GM15510 (cell line): ENCODE data around the gene ZNF581.

Experiments used
- POLR2A ChIP-seq: IDR thresholded peaks from 3 replicates; pipeline ENCODE4 v1.6.1; 2011; ENCODE audit warnings: borderline replicate concordance; ENCODE audit not compliant: insufficient read length; ENCODE audit errors: extremely low read depth

ZNF581 gene

DNA sequence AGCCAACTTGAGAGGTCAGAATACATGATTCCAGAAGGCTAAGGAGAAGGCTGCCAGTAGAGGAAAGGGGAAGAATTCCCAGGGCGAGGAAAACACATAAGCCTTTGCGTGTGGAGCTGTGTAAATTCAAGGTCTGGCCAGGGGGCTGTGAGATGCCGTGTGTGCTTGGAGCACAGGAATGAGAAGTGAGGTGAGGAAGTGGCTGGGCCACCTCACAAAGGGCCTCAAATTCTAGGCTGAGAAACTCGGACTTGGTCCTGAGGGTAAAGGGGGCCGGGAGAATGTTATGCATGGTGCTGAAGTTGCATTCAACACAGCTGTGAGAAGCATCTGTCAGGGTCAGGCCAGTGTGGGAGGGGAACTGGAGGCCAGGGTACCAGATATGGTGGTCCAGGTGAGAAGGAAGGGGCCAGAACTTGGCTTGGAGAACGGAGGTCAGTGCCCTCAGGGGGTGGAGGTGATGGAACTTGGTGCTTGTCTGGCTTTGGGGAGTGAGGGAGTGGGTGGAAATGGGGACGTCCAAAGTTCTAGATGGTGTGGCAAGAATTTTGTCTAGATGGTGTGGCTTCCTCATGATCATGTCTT is 7.5 kb upstream of the ZNF581 start:
- no peak for TF ChIP-seq POLR2A

DNA sequence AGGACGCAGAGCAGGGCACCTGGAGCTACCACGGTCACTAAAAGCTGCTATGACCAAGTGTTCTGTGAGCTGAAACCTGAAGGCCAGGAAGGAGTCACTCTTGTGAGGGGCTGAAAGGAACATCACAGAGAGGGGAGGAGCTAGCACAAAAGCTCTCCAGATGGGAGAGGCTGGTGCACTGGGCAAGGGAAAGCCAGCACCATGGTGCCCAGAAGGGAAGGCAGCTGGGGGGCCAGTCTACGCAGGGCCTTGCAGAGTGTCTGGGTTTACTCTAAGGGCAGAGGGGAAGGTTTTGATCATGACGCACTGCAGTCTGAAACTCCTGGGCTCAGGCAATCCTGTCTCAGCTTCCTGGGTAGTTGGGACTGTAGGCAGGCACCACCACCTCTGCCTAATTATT is 6.7 kb upstream of the ZNF581 start:
- TF ChIP-seq POLR2A, result no peak

DNA sequence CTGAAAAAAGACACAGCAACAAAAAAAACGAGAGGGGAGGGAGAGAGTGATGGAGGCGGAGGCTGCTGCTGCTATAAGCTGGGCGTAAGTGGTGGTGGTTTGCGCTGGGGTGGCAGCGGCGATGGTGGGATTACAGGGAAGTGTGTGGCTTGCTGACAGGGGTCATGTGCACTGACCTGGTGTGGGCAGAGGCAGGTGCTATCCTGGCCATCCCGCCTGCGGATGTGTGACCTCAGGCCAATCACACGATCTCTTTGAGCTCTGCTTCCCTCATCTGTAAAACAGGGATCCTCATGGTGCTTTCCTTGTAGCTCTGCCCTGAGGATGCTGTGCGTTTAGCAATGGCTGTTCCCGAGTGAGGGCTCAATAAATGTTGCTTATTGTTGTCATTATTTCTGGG is 5.9 kb upstream of the ZNF581 start:
- no peak for TF ChIP-seq POLR2A

DNA sequence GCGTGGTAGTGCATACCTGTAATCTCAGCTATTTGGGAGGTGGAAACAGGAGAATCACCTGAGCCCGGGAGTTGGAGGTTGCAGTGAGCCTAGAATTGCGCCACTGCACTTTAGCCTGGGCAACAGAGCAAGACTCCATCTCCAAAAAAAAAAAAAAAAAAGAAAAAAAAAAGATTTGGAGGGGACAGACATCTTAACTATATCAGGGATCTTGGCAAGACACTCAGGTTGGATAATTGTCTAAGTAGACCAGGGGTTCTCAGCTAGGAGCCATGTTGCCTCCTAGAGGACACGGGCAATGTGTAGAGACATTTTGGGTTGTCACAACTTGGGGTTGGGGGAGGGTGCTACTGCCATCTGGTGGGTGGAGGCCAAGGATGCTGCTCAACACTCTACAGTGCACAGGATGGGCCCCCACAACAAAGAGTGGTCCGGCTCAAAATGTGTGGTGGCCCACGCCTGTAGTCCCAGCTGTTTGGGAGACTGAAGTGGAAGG is 4.5 kb upstream of the ZNF581 start:
- no peak for TF ChIP-seq POLR2A

DNA sequence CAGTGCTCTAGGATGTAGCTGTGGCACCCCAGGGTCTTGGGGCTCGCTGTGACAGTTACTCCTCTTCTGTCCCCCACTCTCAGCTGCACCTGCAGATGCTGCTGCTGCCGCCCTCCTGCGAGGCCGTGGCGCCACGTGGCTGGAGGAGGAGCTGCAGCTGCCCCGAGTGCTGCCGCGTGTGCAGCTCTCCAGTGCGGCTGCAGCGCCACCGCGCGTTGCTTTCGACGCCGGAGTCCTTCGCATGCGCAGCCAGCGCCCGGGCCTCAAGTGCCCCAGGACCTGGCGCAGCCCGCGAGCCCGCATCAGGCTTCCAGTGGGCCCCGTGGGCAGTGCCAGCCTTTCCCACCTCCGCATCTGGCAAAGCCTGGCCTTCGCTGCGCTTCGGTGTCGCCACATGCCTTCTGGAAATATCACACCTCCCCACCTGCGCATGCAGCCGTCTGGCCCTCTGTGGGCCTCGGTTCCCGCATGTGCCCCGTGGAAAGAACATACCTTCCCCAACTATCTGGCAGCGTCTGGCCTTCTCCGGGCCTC is 3.3 kb upstream of the ZNF581 start:
- TF ChIP-seq POLR2A, result peak; percentile 42

DNA sequence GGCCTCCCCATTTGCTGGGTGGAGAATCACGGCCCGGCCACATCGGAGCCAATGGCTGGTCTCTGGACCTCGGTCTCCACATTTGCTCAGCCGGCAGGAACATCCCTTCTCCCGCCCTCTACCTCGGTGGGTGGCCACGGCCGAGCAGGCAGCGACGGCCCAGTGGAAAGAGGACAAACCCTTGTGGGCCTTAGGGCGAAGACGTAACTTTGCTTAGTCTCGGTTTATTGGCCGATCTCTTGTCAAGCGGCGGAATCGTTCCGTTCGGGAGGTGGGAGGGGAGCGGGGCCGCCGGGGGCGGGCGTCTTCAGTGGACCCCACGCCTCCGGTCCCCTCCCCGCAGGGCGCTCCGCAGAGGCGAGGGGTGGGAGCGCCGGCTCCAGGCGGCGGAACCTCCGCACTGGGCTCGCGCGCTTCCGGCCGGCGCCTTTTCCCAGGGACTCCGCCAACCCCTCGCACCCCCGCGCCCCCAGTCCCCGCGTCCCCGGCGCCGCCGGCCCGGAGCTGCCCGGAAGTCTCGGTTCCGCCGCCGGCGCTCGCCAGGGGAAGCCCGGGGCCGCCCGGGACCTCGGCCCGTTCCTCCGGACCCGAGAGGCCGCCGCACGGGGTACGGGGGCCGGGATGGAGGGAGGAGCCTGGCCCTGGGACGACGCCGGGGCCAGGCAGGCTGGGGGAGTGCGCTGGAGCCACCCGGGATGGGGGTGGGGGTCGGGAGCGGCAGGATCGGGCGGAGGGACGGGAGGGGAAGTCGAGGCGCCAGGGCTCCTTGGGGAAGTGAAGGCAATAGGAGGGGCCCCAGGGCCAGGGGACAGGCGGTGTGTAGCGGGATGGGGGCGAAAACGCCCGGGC is 2.6 kb upstream of the ZNF581 start, which contains the start of gene ZNF580:
Gene ZNF580 (plus strand): TSS at position 426 of the 849 bp plus-strand sequence. CDS start 1,507 bp downstream, outside the sequence.
- TF ChIP-seq POLR2A, result peak; percentile 48

DNA sequence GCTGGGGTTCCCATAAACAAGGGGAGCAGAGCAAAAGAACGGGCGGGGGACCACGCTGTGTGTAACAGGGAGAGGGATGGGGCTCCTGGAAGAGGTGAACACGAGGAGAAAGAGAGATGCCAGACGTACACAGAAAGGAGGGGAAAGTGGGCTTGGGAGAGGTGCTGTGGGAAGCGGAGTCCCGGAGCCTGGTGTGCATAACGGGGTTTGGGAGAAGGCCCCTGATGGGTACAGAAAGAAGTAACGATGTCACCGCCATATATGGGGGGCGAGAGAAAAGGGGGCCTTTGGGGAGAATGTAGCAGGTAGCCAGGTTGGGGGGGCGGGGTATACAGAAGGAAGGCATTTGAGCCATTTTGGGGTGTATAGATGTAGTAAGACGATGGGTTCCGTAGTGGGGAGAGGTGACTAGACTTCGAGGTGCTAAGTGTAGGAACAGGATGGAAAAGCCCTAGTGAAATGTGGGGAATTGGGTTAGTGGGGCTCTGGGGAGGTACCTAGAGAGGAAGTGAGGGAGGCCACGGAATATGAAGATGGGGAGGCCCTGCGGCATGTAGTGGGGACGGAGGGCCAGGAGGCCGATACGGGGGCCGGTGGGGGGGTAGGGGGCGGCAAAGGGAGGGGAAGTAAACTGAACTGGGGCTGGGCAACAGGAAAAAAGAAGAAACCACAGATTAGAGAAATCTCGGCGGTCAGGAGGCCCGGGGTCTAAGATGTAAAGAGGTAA is 1.9 kb upstream of the ZNF581 start:
- no peak for TF ChIP-seq POLR2A

DNA sequence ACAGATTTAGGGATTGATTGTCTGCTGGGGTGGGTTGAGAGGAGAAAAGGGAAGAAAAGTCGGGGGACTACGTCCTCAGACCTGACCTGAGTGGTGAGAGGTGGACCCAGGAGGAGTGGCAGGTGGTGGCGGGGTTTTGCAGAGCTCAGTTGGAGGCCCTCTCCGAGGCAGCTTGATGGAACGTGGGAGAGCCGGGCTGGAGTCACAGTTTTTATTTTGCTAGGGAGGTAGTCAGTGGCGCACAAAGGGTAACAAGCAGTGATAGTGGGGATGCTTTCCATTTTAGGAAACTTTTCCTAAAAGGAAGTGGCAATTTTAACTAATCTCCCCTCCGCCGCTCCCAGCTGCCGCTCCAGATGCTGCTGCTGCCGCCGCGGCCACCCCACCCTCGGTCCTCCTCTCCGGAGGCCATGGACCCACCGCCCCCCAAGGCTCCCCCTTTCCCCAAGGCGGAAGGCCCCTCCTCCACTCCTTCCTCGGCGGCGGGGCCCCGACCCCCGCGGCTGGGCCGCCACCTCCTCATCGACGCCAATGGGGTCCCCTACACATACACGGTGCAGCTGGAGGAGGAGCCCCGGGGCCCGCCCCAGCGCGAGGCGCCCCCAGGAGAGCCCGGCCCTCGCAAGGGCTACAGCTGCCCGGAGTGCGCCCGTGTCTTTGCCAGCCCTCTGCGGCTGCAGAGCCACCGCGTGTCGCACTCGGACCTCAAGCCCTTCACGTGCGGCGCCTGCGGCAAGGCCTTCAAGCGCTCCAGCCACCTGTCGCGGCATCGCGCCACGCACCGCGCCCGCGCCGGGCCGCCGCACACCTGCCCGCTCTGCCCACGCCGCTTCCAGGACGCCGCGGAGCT is 1.1 kb upstream of the ZNF581 start:
- peak; percentile 5 for TF ChIP-seq POLR2A

DNA sequence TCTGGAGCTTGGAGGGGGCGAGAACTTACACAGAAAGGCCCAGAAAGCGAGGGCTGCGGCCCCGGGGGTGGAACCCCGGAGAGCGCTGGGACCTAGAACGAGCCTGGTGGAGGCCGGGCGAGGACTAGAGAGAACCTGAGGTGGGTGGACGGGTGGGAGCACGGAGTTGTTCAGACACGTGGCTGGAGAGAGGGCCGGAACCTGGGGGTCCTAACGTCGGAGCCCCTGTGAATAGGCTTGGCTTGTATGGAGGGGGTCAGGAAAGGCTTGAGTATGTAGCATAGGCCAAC is 383 bp downstream of the ZNF581 start:
- no peak for TF ChIP-seq POLR2A

DNA sequence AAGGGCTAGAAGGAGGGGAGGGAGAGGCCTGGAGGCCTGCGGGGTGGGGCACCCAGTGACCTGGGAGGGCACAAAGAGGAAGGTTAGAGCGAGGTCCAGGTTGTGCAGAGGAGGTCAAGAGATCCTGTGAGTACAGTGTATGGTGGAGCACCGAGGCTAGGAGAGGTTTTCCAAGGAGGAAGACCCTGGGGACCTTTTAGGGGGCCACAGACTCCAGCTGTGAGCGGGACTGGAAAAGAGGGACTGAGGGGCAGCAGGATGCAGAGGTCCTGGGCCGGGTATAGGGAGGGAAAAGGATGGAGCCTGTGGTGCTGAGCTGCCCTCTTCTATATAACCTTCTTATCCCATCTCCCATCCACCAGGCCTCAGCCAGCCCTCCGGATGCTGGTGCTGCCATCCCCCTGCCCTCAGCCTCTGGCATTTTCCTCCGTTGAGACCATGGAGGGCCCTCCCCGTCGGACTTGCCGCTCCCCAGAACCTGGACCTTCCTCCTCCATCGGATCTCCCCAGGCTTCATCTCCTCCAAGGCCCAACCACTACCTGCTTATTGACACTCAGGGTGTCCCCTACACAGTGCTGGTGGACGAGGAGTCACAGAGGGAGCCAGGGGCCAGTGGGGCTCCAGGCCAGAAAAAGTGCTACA is 863 bp downstream of the ZNF581 start:
- no peak for TF ChIP-seq POLR2A

DNA sequence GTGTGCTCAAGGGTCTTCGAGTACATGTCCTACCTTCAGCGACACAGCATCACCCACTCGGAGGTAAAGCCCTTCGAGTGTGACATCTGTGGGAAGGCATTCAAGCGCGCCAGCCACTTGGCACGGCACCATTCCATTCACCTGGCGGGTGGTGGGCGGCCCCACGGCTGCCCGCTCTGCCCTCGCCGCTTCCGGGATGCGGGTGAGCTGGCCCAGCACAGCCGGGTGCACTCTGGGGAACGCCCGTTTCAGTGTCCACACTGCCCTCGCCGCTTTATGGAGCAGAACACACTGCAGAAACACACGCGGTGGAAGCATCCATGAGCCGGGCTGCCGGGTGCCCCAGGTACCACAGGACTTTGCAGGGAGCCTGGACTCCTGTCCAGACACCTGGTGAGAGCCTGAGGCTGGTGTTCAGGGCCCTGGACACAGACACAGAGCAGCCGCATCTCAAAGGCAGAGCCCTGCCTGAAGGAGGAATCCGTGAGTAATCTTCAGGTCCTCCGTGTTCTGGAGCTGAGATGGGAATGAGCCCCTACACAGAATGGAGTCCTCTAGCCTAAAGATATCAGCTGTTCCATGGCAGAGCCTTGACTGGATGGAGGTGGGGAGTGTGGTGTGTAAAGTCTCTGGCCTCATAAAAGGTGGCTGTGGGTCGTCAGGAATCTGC is 1.5 kb downstream of the ZNF581 start:
- no peak for TF ChIP-seq POLR2A

DNA sequence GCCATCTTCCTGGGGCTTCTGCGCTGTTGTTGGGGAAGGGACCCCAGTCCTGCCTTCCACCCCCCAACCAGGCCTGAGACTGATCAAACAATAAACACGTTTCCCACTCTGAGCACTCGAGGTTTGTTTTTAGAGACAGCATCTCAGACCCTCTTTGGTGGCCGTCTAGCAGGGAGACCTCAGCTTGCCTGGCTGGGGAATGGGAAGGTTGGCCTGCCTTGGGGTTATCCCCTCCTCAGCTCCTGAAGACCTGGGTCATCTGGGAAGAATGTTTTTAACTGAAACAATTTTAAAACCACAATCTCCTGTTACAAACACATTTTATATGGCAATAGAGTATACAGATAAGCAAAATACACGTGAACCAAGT is 2.0 kb downstream of the ZNF581 start:
- no peak for TF ChIP-seq POLR2A

DNA sequence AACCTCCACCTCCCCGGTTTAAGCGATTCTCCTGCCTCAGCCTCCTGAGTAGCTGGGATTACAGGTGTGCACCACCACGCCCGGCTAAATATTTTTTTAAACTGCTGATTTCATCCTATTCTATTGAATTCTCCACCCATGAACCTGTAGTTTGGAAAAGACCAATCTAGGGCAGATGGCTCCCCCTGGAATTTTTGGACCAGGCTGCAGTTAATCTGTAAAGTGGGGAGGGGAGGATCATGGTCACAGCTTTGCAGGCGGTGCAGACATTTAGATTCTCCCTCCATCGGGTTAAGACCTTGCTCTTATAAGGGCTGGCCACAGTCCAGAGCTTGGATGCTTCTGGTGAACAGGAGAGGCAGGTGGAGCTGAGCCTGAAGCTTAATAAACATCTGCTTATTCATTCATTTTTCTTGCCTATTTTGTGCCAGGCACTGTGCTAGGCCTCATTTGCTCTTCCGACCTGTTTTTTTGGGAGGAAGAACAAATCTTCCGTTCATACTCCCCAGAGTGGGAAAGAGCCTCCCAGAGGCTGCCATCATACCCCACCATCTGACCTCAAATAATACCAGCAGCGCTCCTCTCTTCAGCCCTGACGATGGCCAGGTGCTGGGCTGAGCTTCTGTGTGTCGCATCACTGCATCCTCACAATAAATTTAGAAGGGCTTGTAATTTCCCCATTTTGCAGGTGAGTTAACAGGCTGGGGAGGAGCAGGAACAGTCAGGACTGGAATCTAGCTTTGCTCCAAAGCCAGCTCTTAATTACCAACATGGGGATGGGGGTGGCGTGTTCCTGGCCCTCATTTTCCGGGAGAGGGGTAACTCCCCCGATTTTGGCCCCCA is 3.7 kb downstream of the ZNF581 start:
- TF ChIP-seq POLR2A, result no peak
